Right lobe of liver (tissue), 4 donors: ENCODE measurements around the gene PCSK2.

Source experiments
- CTCF ChIP-seq, 4 donors: fragments of 200-600 bp in 3 of 4; fragments of 450-650 bp in 1 of 4; IDR thresholded peaks; one replicate each; pipeline versions ENCODE4 v1.5.1 to v1.8.0; 2016 to 2022; ENCODE audit warnings: antibody characterized with exemption in 4 of 4, mild to moderate bottlenecking in 2 of 4
- POLR2A ChIP-seq: fragments of 450-650 bp; IDR thresholded peaks from one replicate; pipeline ENCODE4 v1.6.1; 2017; ENCODE audit warnings: antibody characterized with exemption, mild to moderate bottlenecking
- donor health status: DM: no; HTN: no; CAD: no.
- donor health status: DM: no; HTN: no; CAD: no.
- donor health status: DM: no; HTN: yes; CAD: no.

- TF ChIP-seq CTCF (IDR thresholded peaks at IDR 0.05) (no peak), POLR2A (no peak)
Observed at GRCh38 chr20:17350321-17350720, 123.5 kb downstream of the PCSK2 start.
